Activated CD8-positive, alpha-beta memory T cell treated with anti-CD3 and anti-CD28 coated beads, Interleukin-2, amount 50 U/mL, for 24 hours (primary cell): ENCODE results near the gene EVA1C.
"Not testable (repeated sequence)": the region's sequence is repeated elsewhere in the genome, so short reads cannot be mapped to it uniquely, and the experiment has no call there.

ENCODE experiments used
- DNase-seq: peaks from one replicate; pipeline ENCODE4 v3.0.0-alpha.2; 2020; ENCODE audit errors: extremely low read depth

EVA1C gene

GRCh38 chr21:32424674-32425073 lies 12.2 kb downstream of the EVA1C start:
- no peak for DNase-seq

- DNase-seq = no peak
These were observed 13.1 kb downstream of the EVA1C start for GRCh38 chr21:32425628-32426027.

GRCh38 chr21:32426066-32426465 lies 13.6 kb downstream of the EVA1C start:
- DNase-seq = no peak

DNA sequence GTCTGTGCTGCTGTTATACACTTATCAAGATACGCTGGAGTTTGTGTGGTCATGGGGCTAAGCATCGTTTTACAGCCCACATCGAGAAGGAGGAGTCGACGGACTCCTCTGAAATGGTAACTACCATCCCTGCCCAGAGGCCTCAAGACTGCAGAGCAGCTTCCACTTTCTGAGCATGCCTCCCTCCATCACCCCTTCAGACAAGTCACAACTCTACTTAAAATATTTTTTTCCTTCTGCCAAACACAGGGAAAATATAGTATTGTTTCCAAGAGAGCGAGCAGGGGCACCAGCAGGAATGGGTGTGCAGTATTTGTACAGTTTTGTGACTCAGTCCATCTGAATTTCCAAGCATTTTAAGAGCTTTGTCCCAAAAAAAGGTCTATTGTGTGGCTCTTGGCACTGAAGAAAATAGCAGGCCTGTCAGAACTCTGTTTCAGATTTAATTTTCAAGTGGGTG lies 14.1 kb downstream of the EVA1C start:
- no peak for DNase-seq

DNA sequence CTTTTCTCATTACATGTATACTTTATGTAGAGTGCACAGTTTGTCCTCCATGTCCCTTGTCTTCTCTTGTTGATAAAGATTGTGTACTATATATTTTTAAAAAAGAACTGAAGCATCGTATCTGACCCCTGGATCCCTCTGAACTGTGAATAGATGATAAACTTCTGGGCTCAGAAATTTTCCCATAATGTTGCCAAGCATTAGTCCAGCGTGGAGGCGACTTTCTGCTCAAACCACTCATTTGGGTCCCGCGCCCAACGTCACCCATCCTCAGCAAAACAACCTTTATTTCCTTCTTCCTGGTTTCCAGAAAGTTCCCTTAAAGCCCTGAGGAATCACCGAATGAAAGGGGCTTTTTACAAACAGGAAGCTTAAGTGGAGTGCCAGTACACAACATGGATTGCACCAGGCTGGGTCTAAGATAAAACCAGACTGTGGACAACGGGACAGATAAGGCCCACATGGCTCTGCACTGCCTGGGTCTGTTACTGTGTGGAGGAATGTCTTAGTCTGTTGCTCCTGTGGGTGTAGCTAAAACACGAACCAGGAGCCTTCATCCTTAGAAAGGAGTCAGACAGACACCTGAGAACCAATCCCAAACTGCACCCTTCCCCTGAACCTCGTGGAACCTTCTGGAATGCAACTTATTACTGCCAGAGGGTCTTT lies 15.6 kb downstream of the EVA1C start:
- no peak for DNase-seq

DNA sequence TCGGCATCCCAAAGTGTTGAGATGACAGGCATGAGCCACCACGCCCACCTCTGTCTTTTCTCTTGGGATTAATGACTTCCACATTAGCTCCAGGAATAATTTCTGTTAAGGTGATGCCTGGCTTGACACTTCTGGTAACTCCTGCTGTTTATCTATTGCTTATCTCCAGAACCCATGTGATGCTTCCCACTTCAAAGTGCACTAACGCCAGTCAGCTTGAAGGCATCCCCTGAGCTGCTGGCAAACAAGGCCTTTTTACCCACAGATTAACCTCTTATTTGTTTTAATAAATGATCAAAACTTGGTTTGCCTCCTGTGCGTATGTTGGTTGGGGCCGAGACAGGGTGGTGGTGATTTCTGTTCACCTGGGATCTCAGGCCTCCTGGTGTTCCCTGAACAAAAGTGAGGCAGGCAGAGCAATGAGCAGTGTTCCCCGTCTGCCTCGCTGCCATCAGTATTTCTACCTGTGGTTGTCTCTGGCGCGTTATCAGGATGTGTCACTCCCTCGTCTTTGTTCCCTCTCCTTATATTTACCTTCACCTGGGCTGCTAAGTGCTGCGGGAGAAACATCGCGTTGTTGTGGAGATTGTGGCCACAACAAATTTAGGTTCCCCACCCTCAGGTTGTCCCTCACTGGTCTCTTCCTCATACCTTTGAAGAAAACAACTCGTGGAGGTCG lies 20.6 kb downstream of the EVA1C start:
- not testable (repeated sequence) for DNase-seq

- DNase-seq = no peak
These were observed 25.2 kb downstream of the EVA1C start for GRCh38 chr21:32437729-32438128.

- DNase-seq = no peak
These were observed 30.2 kb downstream of the EVA1C start for GRCh38 chr21:32442566-32443318.

DNA sequence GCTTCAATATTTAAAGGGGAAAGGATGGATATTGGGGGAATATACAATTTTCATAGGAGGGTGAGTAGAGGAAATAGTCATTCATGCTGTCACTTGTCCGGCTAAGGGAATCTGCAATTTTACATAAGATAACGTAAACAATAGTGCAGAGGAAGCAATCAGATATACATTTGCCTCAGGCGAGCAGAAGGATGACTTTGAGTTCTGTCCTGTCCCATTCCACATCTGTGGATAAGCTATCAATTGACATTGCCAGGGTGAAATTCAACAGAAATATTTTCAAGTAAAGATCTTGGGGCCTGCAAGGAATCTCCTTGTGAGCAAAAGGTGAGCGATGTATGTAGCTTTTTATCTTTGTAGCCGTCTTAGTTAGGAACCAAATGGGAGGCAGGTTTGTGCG lies 32.6 kb downstream of the EVA1C start:
- no peak for DNase-seq

DNA sequence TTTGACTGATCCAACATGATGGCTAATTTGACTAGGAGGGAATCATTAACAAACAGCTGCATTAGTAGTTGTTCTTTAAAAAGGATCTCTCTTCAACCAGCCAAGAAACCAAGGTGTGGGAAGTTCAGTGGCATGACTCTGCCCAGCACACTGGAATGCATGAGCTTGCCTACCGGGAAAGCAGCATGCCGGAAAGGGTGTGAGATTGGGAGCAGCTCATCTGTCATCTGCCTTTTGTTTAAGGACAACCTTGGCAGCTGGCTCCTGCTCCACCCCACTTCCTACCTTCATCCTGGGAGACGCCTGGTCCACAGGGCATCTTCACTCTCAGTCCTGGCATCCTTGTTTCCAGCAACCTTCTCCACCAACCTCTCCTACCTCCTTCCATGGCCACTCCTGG lies 33.9 kb downstream of the EVA1C start:
- DNase-seq = not testable (repeated sequence)

DNA sequence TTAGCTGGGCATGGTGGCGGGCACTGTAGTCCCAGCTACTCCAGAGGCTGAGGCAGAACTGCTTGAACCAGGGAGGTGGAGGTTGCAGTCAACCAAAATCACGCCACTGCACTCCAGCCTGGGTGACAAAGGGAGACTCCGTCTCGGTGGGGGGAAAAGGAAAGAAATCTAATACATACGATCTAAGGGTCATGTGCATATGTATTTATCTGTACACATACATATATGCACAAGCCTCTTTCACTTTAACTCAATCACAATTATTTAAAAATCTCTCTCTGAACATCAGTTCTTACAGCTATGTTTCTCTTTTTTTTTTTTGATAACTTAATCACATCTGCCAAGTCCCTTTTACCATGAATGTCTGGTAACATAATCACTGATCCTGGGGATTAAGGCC lies 34.7 kb downstream of the EVA1C start:
- no peak for DNase-seq

- DNase-seq = no peak
These were observed 36.5 kb downstream of the EVA1C start for GRCh38 chr21:32448803-32449594.

GRCh38 chr21:32450881-32451701 lies 38.6 kb downstream of the EVA1C start:
- not testable (repeated sequence) for DNase-seq

DNA sequence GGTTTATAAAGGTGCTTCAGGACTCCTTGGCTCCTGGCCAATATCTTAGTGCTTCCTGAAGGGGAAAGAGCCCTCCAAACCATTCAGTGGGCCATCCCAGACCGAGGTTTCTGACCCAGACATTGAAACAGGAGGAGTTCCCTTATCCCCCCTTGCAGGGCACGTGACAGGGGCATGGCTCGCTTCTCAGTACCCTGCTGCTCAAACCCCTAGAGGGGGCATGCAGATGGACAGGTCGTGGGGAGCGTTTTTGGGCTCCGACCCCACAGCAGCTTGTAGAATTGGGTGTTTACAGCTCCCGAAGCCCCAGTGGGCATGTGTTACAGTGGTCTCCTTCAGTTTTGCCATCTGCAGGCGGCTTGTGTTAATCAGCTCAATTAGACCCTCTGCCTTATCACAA lies 39.7 kb downstream of the EVA1C start:
- not testable (repeated sequence) for DNase-seq

GRCh38 chr21:32452641-32453040 lies 40.1 kb downstream of the EVA1C start:
- no peak for DNase-seq

GRCh38 chr21:32455548-32455947 lies 43.0 kb downstream of the EVA1C start:
- no peak for DNase-seq

GRCh38 chr21:32456497-32456918 lies 44.0 kb downstream of the EVA1C start:
- no peak for DNase-seq

GRCh38 chr21:32457360-32457840 lies 44.9 kb downstream of the EVA1C start:
- no peak for DNase-seq

DNA sequence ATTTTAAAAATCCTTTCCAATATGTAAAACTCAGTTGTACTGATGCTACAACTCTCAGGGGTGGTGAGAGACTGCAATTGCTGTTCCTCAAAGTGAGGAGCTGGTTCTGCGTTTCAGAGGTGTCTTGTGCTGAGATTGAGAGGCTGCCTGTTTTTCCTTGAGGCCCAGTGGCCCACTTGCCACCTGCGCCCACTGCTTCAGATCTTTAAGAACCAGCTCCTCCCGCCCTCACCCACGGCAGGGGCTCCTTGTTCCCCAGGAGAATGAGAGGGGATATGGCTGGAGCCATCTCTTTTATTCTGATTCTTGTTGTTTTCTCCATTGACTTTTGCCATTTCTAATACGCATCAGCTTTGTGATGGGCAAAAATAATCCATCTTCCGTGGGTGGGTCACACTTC lies 45.5 kb downstream of the EVA1C start:
- DNase-seq = no peak

DNA sequence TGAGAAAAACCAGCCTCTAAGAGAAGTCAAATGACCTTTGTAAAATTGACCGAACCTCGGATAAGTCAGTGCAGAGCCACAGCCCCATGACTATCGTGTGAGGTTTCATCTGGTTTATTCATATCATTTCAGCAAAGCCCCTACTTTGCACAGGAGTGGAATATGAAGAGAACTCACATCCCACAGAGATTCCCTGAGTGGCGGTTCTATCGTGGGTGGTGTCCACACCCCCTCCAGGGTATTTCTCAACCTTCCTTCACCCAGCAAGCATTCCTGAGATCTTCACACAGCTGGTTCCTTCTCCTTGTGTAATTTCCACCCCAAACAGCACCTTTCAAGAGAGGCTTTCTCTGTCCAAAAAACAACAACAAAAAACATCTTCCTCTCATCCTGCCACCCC lies 47.5 kb downstream of the EVA1C start:
- no peak for DNase-seq

- DNase-seq = no peak
These were observed 49.0 kb downstream of the EVA1C start for GRCh38 chr21:32461503-32461902.
